NCI-H2227 (cell line): Measurements from ENCODE around the gene ZFYVE19.

Experiments
- DNase-seq: peaks from one replicate; lab custom pipeline; 2025; ENCODE audit not compliant: unreplicated experiment; lab: John Stamatoyannopoulos, UW

The ZFYVE19 gene

GRCh38 chr15:40812721-40813425 lies 6.0 kb downstream of the ZFYVE19 start:
- DNase-seq: no peak

- DNase-seq: no peak
Observed at GRCh38 chr15:40815042-40815698, 8.3 kb downstream of the ZFYVE19 start.

GRCh38 chr15:40819048-40819447 lies 12.2 kb downstream of the ZFYVE19 start:
- no peak for DNase-seq

- DNase-seq: no peak
Observed at GRCh38 chr15:40821195-40821594, 14.3 kb downstream of the ZFYVE19 start.

GRCh38 chr15:40823572-40824343 lies 16.9 kb downstream of the ZFYVE19 start:
- no peak for DNase-seq

GRCh38 chr15:40825661-40826422 lies 19.0 kb downstream of the ZFYVE19 start:
- no peak for DNase-seq

- no peak for DNase-seq
Observed at GRCh38 chr15:40826423-40827075, 19.7 kb downstream of the ZFYVE19 start.

GRCh38 chr15:40828447-40829036 lies 21.7 kb downstream of the ZFYVE19 start, which contains the start of gene PPP1R14D:
PPP1R14D (minus strand) TSS chr15:40828708; CDS start chr15:40828641, 67 bp downstream.
- DNase-seq: no peak

- DNase-seq: no peak
Observed at GRCh38 chr15:40829115-40829514, 22.2 kb downstream of the ZFYVE19 start.

- no peak for DNase-seq
Observed at GRCh38 chr15:40830884-40831283, 24.0 kb downstream of the ZFYVE19 start.

- DNase-seq: no peak
Observed at GRCh38 chr15:40831861-40832260, 25.0 kb downstream of the ZFYVE19 start.

- no peak for DNase-seq
Observed at GRCh38 chr15:40832903-40833302, 26.0 kb downstream of the ZFYVE19 start.

GRCh38 chr15:40836020-40836419 lies 29.1 kb downstream of the ZFYVE19 start:
- DNase-seq: no peak

GRCh38 chr15:40838756-40839155 lies 31.9 kb downstream of the ZFYVE19 start:
- no peak for DNase-seq

- DNase-seq: no peak
Observed at GRCh38 chr15:40841741-40842140, 34.9 kb downstream of the ZFYVE19 start.

- DNase-seq: no peak
Observed at GRCh38 chr15:40843261-40843884, 36.5 kb downstream of the ZFYVE19 start.

- no peak for DNase-seq
Observed at GRCh38 chr15:40843885-40844695, 37.2 kb downstream of the ZFYVE19 start, which contains the start of gene SPINT1. SPINT1 (plus strand) TSS chr15:40844048; CDS start chr15:40844555, 507 bp downstream.

GRCh38 chr15:40844696-40845030 lies 37.8 kb downstream of the ZFYVE19 start:
- no peak for DNase-seq

- DNase-seq: no peak
Observed at GRCh38 chr15:40845036-40845435, 38.1 kb downstream of the ZFYVE19 start.
